GM18499 (cell line): ENCODE data around the gene ZNF544.
"Not testable (repeated sequence)": the region's sequence is repeated elsewhere in the genome, so short reads cannot be mapped to it uniquely, and the experiment has no call there.

Experiments used
- ATAC-seq: cut with Tn5 transposase; IDR thresholded peaks from one replicate; pipeline ENCODE4 v1.9.1; 2021; ENCODE audit warnings: moderate number of reproducible peaks; ENCODE audit not compliant: insufficient read depth, unreplicated experiment

ZNF544 gene

DNA sequence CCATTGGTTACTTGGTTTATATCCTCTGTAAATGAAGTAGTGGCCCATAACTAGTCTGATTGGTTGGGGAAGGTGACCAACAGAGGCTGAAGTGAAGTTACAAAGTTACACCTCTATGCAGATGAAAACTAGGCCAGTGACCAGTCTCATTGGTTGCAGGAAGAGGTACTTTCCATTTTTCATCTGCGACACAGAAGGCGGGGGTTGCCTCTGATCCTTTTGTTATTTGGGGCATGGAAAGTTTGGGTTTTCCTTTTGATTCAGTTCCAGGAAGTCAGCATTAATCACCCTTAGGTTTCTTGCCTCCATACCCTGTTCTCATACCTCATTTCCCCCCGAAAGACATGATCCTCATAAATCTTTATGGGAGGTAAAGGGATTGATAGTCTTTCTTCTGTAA, 20.2 kb downstream of the ZNF544 start:
- no peak for ATAC-seq

DNA sequence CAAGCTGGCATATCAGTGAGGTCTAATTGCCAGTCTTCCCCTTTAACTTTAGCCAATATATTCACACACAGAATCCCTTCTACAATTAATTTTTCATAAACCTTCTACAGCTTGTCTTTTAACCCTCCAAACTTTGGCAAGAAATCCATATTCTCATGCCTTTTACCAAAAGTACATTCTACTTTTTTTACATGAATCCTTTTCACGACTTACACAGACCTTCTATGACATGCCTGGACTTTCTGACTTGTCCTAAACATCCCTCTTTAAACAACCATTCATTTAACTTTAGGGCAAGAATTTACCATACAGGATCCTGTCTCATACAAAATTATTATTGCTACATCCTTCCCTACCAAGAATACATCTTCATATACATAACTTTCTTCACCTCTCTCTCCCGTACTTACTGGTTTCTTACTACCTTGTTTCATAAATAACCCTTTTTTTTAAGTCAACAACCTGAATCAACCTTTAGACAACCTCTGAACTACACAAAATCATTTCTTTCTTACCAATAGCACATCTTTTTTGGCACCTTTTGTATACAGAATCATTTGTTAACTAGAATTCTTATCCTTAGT, 23.5 kb downstream of the ZNF544 start:
- ATAC-seq = no peak

DNA sequence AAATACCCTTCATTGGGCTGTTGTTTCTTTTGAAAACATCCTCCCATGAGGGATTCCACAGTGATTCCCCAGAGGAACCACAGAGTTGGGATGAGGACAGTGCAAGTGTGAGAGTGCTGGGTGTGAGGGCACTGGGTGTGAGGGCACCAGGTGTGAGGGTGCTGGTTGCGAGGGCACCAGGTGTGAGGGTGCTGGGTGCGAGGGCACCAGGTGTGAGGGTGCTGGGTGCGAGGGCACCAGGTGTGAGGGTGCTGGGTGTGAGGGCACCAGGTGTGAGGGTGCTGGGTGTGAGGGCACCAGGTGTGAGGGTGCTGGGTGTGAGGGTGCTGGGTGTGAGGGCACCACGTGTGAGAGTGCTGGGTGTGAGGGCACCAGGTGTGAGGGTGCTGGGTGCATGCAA, 29.5 kb downstream of the ZNF544 start:
- ATAC-seq = not testable (repeated sequence)

DNA sequence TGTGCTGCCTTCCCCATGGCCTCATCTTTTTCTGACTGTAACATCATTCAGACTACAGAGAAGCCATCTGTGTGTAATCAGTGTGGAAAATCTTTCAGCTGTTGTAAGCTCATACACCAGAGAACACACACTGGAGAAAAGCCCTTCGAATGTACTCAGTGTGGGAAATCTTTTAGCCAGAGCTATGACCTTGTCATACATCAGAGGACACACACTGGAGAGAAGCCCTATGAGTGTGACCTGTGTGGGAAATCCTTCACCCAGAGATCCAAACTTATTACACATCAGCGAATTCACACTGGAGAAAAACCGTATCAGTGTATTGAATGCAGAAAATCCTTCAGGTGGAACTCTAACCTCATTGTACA, 32.9 kb downstream of the ZNF544 start:
- ATAC-seq = no peak

DNA sequence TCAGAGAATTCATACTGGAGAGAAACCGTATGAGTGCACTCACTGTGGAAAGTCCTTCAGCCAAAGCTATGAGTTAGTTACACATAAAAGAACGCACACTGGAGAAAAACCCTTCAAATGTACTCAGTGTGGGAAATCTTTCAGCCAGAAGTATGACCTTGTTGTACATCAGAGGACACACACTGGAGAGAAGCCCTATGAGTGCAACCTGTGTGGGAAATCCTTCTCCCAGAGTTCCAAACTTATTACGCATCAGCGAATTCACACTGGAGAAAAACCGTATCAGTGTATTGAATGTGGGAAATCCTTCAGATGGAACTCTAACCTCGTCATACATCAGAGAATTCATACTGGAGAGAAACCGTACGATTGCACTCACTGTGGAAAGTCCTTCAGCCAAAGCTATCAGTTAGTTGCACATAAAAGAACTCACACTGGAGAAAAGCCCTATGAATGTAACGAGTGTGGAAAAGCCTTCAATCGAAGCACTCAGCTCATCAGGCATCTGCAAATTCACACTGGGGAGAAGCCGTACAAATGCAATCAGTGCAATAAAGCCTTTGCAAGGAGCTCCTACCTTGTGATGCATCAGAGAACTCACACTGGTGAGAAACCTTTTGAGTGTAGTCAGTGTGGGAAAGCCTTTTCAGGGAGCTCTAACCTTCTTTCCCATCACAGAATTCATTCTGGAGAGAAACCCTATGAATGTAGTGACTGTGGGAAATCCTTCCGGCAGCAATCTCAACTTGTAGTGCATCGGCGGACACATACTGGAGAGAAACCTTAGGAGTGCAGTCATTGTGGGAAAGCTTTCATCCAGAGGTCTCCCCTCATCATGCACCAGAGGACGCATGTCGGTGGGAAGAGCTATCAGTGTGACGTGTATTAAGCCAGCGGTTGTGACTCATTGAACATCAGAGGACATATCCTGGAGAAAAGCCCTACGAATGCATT, 33.5 kb downstream of the ZNF544 start:
- ATAC-seq = no peak

DNA sequence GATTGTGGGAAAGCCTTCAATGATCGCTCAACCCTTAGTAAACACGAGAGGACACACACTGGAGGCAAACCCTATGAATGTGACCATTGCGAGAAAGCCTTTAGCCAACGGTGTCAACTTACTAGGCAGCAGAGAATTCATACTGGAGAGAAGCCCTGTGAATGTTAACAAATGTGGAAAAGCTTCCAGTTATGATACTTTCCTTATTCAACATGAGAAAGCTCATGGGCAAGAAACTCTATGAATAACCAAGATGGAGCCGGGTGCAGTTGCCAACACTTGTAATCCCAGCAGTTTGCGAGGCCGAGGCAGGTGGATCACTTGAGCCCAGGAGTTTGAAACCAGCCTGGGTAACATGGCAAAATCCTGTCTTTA, 34.2 kb downstream of the ZNF544 start:
- ATAC-seq = no peak

DNA sequence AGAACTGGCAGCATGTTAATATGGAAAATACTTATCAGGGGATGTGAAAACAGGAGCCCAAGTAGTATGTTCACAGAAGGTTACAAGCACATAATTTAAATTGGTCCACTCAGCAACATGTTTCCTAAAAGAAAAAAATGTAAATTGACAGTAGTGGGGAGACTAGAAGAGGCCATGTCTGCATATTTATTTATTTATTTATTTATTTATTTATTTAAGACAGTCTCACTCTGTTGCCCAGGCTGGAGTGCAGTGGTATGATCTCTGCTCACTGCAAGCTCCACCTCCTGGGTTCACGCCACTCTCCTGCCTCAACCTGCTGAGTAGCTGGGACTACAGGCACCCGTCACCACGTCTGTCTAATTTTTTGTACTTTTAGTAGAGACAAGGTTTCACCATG, 36.4 kb downstream of the ZNF544 start:
- ATAC-seq = no peak

DNA sequence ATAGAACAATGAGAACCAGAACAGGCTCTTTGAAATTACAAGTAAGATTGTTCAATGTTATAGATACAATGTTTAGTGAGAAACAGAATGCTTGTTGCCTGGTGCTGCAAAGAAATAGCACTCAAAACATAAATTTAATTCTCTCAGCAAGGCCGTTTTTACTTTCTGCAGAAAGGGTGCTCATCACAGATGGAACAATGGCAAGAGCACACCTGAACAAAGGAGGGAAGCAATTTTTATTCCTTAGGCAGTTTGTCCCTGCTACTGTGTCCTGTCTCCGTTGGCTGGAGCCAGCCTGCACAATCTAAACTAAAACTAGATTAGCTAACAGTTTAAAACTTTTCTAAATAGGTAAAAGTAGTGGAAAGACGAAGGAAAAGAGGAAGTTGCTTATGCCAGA, 39.6 kb downstream of the ZNF544 start:
- no peak for ATAC-seq

DNA sequence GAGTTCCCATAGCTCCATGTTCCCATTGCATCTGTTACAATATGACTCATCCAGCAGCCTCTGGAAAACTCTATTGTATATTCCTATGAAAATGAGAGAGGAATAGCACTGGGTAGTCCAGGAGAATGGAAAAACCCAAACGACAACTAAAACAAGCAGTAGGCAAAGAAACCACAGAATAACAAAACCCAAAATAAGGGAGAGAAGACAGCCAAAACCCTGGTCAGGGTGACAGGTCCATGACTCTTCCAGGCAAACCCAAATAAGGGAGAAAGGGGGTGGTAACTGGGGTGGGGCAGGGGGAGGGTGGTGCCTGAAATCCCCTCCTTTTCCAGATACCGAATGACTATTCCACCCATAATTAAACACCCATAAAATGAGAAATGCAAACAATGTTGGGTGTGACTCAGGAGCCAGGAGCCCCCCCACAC, 46.1 kb downstream of the ZNF544 start:
- no peak for ATAC-seq

DNA sequence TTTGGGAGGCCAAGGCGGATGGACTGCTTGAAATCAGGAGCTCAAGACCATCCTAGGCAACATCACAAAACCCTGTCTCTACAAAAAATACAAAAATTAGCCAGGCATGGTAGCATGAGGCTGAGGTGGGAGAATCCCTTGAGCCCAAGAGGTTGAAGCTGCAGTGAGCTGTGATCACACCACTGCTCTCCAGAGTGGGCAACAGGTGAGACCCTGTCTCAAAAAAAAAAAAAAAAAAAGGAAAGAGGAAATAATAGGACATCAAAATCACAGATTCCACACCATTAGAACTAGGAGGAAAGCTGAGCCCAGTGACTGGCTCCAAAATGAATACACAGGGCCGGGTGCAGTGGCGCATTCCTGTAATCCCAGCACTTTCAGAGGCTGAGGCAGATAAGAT, 46.9 kb downstream of the ZNF544 start:
- no peak for ATAC-seq

DNA sequence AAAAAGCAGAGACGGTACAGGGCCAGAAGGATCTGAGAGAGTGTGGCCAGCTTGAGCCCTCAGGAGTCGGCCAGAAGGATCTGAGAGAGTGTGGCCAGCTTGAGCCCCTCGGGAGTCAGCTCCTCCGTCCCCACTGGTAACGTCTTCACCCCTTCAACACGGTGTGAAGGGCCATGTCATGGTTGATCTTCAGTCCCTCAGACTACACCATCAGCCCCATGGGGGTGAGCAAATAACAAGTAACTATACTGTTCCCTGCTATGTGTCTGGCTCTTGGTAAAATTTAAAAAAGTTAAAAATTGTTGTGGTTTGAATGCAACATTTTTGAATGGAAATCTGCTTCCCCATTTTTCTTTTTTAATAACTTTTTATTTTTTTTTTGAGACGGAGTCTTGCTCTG, 48.5 kb downstream of the ZNF544 start:
- ATAC-seq = no peak

DNA sequence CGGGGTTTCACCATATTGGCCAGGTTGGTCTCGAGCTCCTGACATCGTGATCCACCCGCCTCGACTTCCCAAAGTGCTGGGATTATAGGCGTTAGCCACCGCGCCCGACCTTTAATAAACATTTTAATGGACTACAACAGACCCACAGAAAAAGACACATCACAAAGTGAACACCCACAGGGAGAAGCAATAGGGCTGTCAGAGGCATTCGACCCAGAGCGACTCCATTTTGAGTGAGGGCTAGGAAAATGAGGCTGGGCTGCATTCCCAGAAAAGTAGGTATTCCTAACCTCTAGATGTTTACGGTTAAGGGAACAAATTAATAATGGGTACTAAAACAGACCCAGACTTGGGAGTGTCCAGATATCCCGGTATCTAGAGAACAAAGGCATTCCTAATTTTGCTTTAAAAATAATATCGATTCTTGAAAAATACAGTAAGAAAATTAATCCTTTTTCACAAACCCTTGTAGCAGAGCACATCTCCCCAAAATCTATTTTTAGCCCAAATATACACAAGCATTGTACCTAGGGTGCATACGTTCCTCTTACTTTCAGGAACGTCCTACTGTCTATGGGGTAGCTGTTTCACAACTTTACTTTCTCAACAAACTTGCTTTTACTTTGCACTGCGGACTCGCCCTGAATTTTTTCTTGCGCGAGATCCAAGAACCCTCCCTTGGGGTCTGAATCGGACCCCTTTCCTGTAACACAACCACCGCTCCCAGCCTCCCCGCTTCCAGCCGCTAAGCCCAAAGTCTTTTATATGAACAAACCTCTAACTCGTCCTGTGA, 49.2 kb downstream of the ZNF544 start:
- ATAC-seq = no peak

DNA sequence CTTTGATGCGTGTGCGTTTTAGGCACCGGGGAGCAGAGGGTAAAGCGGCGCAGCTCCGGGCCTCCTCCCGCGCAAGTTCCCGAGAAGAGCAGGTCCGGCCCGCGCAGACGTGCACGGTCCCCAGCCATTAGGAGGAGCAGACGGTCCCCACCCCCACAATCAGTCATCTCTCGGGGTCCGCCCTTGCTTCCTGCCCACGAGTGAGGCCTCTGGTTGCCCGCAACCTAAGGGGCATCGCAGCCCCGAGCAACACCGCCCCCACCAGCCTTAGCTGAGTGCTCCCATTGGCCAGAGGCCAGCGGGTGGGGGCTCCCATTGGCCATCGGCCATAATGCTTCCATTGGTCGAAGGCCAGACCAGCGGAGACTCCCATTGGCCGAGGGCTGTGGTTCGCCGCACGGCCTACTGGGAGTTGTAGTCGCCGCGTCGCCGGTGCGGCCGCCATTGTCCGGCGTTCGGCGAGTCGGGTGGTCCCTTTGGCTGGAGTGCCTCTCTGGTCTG, 49.9 kb downstream of the ZNF544 start, which contains the start of gene ZNF8:
Gene ZNF8, plus strand, starts transcription at position 415 of the 501 bp plus-strand sequence. CDS start 127 bp downstream, outside the sequence.
- ATAC-seq = peak; percentile 81

DNA sequence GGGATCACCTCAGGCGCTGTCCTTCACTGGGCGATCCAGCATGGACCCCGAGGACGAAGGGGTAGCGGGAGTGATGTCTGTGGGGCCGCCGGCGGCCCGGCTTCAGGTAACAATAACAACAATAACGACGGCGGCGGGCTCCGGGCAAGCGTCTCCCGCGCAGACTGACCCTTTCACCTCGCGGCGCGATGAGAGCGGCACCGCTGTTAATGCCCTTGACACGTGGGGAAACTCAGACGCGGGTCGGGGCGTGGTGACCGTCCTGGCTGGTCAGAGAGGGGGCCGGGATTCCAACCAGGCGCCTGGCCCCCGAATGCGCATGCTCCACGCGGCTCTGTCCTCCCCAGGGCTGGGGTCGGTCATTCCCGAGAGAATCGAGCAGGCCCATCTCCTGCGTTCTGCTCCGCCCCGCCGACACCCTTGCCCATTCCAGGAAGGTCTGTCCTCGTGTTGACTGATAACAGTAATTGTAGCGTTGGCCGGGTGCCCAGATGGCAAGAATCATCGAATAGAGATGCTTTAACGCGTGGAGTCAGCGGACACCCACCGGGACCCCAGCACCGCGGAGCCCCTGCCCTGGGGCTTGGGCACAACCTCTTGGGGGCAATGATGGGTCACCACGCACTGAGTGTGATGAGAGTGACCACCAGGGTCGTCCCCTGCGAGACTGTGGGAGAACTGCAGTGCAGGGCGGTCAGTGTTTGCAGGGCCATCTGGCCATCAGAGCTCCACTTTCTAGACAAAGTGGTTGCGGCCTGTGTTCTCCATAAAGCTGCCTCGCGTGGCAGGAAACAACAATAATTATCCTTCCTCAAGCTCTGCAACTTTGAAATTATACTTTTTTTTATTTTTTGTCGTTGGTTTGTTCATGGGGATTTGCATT, 50.6 kb downstream of the ZNF544 start:
- no peak for ATAC-seq

DNA sequence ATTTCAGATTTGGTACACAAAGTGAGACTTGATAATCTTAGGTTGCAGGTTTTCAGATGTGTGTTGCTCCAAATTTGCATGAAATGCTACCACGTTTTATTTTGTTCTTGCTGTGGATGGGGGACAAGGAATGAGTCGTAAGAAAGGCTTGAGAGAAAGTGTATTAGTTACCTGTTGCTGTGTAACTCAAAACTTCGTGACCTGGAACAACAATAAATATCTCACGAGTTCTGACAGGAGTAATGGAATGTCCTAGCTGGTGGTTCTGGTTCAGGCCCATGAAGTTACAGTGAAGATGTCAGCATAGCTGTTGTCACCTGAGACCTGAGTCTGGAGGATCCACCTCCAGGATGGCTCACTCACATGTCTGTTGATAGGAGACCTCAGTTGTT, 51.2 kb downstream of the ZNF544 start:
- ATAC-seq = no peak

DNA sequence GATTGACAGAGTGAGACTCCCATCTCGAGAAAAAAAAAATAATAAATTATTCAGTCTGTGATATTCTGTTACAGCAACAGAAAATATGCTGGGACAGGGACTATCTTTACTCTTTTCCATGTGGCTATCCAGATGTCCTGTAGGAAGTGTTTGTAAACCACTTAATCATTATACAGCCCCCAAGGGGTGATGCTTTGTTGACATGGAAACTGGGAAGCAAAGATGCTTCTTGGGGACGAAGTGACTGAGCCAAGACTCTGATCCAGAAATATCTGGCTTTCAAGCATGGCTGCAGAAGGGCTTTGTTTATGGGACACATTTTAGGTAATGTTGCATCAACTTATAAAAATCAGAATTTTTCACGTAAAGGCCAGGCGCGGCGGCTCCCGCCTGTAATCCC, 55.5 kb downstream of the ZNF544 start:
- ATAC-seq = no peak

DNA sequence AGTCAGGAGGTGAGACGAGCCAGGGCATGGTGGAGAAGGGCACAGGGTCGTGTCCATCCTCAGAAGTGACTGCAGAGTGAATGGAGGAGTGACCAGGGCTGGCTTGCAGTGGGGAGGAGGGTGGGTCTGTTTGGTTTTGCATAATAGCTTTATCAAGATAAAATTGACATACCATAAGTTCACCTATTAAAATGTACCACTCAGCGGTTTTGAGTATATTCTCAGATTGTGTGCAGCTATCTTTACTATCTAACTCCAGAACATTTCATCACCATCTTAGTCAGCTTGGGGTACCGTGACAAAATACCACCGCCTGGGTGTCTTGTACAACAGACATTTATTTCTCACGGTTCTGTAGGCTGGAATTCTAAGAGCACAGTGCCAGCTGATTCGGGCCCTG, 63.2 kb downstream of the ZNF544 start:
- ATAC-seq = no peak

DNA sequence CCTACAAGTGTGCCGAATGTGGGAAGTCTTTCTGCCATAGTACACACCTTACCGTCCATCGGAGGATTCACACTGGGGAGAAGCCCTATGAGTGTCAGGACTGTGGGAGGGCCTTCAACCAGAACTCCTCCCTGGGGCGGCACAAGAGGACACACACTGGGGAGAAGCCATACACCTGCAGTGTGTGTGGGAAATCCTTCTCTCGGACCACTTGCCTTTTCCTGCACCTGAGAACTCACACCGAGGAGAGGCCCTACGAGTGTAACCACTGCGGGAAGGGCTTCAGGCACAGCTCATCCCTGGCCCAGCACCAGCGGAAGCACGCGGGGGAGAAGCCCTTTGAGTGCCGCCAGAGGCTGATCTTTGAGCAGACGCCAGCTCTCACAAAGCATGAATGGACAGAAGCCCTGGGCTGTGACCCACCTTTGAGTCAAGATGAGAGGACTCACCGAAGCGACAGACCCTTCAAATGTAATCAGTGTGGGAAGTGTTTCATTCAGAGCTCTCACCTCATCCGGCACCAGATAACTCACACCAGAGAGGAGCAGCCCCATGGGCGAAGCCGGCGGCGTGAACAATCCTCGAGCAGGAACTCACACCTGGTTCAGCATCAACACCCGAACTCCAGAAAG, 66.1 kb downstream of the ZNF544 start:
- no peak for ATAC-seq

DNA sequence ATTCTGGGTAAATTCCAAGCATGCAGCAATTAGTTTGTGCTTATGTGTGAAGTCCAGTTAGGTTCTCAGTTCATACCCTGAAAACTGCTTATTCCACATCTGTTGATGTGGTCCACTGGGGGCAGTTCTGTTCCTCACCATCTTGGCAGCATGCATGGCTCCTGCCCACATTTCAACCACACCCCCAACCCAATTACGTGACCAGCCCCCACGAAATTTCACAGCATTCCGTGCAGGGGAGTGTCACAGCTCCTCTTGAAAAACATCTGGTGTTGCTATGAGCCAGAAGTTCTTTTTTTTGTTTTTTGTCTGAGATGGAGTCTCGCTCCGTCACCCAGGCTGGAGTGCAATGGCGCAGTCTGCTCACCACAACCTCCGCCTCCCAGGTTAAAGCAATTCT, 67.4 kb downstream of the ZNF544 start:
- no peak for ATAC-seq
